ENCODE measurements around the gene KIRREL3.

Gene KIRREL3

DNA sequence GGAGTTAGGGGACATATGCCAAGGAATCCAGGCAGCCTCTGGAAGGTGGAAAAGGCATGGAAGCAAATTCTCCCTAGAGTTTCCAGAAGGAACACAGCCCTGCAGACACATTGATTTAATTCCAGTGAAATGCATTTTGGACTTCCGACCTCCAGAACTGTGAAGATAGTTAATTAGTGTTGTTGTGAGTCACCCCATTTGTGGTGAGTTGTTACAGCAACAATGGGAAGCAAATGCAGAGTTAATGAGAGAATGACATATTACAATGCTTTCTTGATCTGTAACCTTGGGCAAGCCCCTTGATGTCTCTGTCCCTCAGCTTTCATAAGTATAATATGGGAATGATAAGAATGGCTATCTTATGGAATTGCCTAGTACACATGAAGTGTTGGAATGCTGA, 178.7 kb downstream of the KIRREL3 start:
- no peak for DNase-seq

GRCh38 chr11:126819194-126819593, 181.4 kb downstream of the KIRREL3 start:
- DNase-seq: no peak

DNA sequence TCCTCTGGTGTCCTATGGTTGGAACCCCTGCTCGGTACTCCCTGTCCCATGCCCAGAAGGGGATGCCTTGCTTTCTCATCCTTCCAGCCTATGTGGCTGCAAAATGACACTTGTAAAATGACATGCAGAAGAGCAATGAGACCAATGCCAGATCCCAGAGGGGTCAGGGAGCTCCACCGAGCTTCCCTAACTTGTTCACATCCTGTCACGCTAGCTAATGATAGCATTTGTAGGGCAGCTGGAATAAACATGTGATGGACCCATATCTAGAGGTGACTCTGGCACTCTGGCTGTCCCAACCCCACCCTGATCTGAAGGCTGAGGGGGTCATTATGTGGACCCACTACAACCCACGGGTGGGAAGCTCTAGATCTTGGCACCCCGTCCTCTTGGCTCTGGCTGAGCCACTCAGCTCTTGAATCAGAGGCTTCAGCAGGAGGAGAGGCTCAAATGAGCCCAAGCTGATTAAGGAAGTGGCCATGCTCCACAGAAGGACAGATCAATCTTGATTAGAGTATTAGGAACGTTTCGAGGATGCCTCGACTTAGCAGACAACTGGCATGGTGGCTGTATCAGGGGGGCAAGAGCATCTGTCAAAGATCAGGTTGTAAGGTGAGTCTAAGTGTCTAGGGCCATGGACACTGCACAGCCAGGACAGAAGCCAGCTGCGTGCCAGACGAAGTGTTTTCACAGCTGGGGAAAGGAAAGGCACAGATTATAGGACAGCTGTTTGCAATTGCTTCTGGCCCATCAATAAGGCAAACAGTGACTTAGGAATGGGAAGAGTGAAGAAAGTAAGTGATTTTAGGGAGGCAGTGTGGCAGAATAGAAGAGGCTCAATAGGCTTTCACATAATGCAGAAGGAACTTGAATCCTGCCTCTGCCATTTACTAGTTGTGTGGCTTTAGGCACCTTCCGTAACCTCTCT, 182.8 kb downstream of the KIRREL3 start:
- no peak for DNase-seq

DNA sequence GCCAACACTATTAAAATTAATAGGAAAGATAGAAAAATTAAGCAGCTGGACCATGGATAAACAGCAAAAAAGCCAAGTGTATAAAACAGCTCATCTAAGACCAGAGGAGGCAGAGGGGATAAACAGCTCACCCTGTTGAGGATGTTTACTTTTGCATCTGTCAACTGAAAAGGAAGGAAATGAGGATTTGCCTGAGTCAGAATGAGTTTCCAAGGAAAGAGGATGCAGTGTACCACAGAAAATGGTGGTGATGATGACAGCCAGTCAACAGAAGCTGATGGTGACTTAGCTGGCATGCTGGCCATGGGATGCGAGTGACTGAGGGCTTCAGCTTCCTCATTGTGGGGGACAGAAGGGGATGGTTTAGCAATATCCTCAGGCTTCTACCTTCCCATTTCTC, 183.5 kb downstream of the KIRREL3 start:
- no peak for DNase-seq

GRCh38 chr11:126816645-126817044, 183.9 kb downstream of the KIRREL3 start:
- no peak for DNase-seq

- DNase-seq: no peak
Measured at GRCh38 chr11:126815111-126815510, 185.5 kb downstream of the KIRREL3 start.

- DNase-seq: no peak
Measured at GRCh38 chr11:126810776-126811175, 189.8 kb downstream of the KIRREL3 start.

DNA sequence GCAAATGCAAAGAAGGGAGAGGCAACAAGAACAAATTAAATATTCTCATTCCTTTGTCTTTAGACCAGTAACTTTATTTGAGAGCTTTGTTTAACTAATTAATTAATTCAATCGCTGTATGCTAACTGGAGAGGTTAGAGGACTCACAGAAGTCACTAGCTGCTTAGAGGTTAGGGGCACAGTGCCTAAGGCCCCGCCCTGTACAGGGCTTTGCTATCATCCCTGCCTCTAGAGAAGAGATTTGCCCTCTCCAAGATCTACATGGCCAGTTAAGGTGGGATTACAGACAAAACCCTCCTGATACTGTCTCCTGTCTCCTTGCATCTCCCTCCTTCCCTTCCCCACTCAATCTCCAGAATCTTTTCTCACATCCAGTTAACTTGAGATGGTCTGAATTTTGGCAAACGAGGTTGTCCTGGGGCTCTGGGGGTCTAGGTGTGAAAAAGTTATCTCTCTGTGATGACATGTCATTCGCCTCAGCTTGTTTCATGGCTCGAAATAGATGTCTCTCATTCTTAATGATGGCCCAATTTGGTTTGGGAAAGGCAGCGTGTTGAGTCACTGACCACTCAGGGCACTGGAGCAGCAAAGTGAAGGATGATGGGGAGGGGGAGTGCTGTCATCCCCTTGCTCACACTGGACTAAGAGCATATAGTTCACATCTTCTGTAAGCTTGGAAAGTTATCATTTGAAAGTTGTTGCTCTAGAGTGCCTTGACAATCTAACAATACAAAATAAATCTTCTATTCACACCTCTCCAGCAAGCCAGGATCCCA, 190.9 kb downstream of the KIRREL3 start:
- DNase-seq: no peak

DNA sequence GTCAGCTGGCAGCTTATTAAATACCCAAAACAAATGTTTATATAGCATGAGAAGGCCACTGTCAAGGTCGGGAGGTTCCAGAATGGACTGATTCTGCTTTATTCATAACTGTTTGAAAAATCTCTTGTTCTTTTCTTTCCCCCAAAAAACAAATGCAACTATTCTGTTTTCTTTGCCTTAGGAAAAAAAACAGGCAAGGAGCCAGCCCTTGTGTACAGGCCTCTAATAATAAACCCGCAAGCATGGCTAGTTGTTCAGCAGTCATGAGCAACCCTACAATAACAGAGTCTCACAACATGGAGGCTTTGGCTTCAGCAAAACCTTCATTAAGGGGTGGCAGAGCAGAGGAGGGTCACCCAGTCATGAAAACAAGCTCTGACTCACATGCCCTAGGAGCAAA, 191.7 kb downstream of the KIRREL3 start:
- no peak for DNase-seq

GRCh38 chr11:126808296-126808695, 192.3 kb downstream of the KIRREL3 start:
- no peak for DNase-seq

- no peak for DNase-seq
Measured at GRCh38 chr11:126805870-126806269, 194.7 kb downstream of the KIRREL3 start.

- no peak for DNase-seq
Measured at GRCh38 chr11:126804363-126804762, 196.2 kb downstream of the KIRREL3 start.

- DNase-seq: no peak
Measured at GRCh38 chr11:126800009-126800408, 200.6 kb downstream of the KIRREL3 start.

DNA sequence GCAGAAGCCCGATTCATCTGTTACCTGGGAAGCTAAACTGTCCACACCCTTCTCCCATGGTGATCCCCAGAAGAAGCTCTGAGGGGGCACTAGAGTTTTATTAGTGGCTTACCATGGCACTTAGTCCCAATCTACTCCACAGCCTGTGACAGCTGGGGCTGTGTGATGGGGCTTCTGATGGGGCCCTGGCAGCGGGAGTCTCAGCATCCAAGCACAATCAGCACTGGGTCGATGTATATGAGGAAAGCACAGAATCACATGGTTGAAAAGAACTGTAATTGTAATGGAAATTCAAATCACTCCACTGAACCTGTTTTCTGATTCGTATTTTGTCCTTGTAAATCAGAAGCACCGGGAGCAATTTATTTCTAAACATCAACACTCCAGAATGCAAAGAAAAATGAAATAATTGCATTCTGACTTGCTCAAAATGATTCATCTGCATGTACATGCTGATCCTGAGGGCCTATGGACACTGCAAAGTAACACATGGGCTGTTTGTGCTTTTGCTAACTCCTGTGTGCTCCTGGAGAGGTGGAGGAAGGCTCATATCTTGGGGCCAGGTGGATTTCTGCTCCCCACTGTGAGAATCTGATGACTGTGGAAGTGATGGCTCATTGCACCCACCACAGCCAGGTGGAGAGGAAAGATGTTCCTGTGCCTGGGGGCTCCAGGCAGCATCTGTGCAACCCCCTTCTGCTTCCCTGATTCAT, 203.0 kb downstream of the KIRREL3 start:
- DNase-seq: no peak

DNA sequence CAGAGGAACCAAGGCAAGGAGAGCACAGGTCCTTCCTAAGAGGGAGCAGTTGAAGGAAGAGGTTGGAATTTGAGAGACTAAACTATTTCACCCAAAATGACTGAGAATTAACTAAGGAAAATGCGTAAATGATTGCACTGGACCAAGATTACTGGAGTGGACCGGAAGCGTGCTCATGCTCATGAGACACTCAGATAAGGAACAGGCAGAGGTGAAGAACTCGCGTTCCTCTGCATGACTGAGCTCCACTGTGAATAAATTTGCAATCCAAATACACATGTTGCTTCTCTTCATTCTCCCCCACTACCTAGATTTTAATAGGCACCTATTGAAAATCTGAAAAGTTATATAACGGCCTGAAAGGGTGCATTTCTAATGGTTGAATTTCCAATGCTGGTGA, 207.0 kb downstream of the KIRREL3 start:
- DNase-seq: no peak

DNA sequence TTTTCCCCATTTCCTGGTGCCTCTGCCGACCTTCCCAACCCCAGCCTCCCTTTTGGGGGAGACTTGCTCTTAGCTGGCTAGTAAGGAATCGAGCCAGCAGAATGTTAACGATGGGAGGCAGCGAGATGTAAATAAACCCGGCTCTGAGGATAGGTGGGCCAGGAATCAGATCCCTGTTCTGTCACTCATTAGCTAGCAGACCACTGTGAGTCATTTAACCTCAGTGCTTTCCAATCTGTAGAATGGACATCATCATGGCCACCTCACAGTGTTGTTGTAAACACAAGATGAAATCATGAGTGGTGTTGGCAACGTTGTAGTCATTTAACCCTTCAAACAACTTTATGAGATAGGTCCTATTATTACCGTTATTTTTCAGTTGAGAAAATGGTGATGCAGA, 208.6 kb downstream of the KIRREL3 start:
- no peak for DNase-seq

- no peak for DNase-seq
Measured at GRCh38 chr11:126791446-126791845, 209.1 kb downstream of the KIRREL3 start.

DNA sequence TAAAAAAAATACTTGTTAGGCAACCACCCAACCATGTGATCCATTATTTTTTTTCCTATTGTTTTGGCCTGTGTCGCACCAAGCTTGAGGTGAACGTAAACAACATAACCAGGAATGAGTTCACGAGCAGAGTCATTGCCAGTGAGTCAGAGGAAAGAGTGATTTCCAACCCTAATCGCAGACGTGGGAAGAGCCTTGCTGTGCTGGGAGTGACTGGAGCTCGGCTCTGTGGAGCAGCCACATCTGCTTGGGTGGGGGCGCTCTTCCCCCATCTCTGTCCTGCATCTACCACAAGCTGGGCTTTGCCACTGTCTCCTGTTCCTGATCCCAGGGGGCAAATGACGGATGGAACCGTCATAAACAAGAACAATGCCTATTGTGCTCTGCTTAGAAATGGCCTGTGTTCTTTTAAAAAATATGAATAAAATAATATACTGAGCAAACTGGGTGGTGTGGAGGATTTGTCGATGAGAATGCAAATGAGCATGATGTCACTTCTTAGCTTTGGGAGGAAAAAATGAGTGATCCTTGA, 210.0 kb downstream of the KIRREL3 start:
- DNase-seq: no peak

DNA sequence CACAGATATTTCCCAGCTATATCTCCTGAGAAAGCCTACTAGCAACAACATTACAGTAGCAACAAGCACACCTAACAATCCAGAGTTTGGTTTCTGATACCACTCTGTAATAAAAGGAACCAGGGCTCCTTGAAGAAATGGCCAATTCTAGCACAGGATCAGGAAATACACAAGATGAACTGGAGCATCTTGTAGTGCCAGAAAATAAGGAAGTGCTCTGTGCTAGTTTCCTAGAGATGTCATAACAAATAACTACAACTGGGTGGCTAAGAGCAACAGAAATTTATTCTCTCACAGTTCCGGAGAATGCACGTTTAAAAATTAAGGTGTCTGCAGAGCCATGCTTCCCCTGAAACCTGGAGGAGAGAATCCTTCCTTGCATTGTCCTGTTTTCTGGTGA, 217.8 kb downstream of the KIRREL3 start:
- DNase-seq: no peak

GRCh38 chr11:126781942-126782341, 218.6 kb downstream of the KIRREL3 start:
- no peak for DNase-seq

- no peak for DNase-seq
Measured at GRCh38 chr11:126776119-126776518, 224.5 kb downstream of the KIRREL3 start.

DNA sequence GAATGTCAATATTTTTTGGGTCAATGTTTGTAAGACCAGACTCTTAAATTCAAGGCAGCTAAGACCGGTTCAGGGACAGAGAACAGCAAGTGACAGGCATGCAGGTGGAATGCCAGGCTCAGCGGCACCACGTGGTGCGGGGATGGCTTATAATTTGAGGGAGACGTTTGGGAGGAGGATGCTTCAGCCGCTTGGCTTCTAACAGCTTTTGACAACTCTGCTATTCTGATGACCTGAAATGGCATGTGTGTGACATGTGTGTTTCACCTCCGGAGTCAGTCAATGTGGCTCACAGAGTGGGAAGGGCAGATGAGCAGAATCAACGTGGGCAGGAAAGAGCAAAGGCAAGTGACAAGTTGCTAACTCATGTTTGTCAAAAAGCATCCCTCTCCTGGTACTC, 228.3 kb downstream of the KIRREL3 start:
- DNase-seq: no peak

GRCh38 chr11:126768702-126769101, 231.9 kb downstream of the KIRREL3 start:
- no peak for DNase-seq

All from activated gamma-delta T cell treated with Interleukin-2 at 50 U/mL for 16 hours (primary cell).